ENCODE measurements around the gene DNAJC5G. TPM values are rescaled to one million over a fixed set of nuclear protein-coding genes. Genes with fewer than 3 reads are reported as not detected.

DNAJC5G gene
- total and polyA plus RNA-seq, 2 of the 13 experiments (the other 11 are each of a cell fraction or from before 2014, with no cell fraction given), result 0.05 TPM; not detected in 1

DNA sequence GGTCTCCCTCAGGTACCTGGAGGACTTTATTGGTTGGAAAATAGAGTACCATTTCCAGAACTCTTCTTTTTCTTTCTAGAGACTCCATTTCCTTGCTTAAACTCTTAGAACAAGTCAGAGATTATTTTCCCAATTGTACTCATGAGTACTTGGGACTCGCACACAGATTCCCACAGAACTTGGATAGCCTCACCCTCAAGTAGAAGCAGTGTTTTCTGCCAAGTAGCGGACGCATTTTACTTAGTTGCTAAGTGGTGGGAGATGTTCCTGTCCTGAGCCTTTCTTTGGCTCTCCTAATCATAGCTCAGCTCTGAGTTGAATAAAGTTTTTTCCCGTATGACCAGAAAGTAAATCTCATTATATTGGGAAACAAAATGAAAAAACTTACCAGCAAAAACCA, 29.6 kb upstream of the DNAJC5G start:
- H3K9me3 ChIP-seq (ENCODE audit: low read length), result no peaks in the 10 kb centered on the region
- H3K9ac ChIP-seq (ENCODE audit: insufficient read depth, low read depth, low read length), result no peak overlapping the region
- intact Hi-C loops (cut with micrococcal nuclease; ENCODE audit: unreplicated experiment) (no loop called here), in situ Hi-C loops (cut with HindIII; ENCODE audit: extremely low pct_ligation_motif_present, low pct_unique_long_range_greater_than_20kb) (no loop called here)
- no peak overlapping the region for H3K27ac ChIP-seq (ENCODE audit: extremely low read length, insufficient read depth, low read length)
- no peaks in the 10 kb centered on the region for H4K20me1 ChIP-seq (ENCODE audit: insufficient read depth, low read length)
- peaks cover 18% of the 10 kb centered on the region for H3K4me1 ChIP-seq (ENCODE audit: insufficient read depth, low read length)
- CTCF ChIA-PET (ENCODE audit: low intra/inter-chr PET ratio, low total read pairs), result no interaction called here
- H3K27me3 ChIP-seq (ENCODE audit: control insufficient read depth in 1 of 2, insufficient read depth in 2 of 2, low read length in 2 of 2), result peaks cover 0 to 5% of the 10 kb centered on the region in 2 experiments; a peak in 2 of 5 replicates
- POLR2A ChIA-PET, result no interaction called here
- H3K36me3 ChIP-seq (replicated peaks in 1 of 2; ENCODE audit: control insufficient read depth in 1 of 2, insufficient read depth in 2 of 2, low read length in 2 of 2), result peaks cover 28 to 39% of the 10 kb centered on the region in 2 experiments
- BruUV-seq (replicated peaks), result TSS peak; percentile 32
- no peak for DNase-seq (ENCODE audit: low spot score)
- TF ChIP-seq RARG (CRISPR knock-in tag; IDR thresholded peaks at IDR 0.05; ENCODE audit: low read depth), result no peak
- TF ChIP-seq ZNF547 (CRISPR knock-in tag; IDR thresholded peaks at IDR 0.05), result no peak
- TF ChIP-seq, protein P1, sequence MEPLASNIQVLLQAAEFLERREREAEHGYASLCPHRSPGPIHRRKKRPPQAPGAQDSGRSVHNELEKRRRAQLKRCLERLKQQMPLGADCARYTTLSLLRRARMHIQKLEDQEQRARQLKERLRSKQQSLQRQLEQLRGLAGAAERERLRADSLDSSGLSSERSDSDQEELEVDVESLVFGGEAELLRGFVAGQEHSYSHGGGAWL (CRISPR knock-in tag; IDR thresholded peaks at IDR 0.05), result no peak
- TF ChIP-seq NR3C1 (CRISPR knock-in tag; IDR thresholded peaks at IDR 0.05), result no peak
- TF ChIP-seq NFYC (CRISPR knock-in tag; IDR thresholded peaks at IDR 0.05), result no peak
- no peak for TF ChIP-seq ZNF768 (CRISPR knock-in tag; IDR thresholded peaks at IDR 0.05)
- no peak for TF ChIP-seq SCMH1 (CRISPR knock-in tag; IDR thresholded peaks at IDR 0.05; ENCODE audit: borderline replicate concordance)
- no peak for TF ChIP-seq MTF1 (CRISPR knock-in tag; IDR thresholded peaks at IDR 0.05)
- no peak for TF ChIP-seq ZNF143 (CRISPR knock-in tag; IDR thresholded peaks at IDR 0.05)
- TF ChIP-seq ZNF142 (CRISPR knock-in tag; IDR thresholded peaks at IDR 0.05), result no peak
- TF ChIP-seq CENPT (CRISPR knock-in tag; IDR thresholded peaks at IDR 0.05; ENCODE audit: low read depth), result no peak
- TF ChIP-seq ZNF567 (CRISPR knock-in tag; IDR thresholded peaks at IDR 0.05; ENCODE audit: borderline replicate concordance), result no peak
- H2AFZ ChIP-seq (ENCODE audit: low read length), result no peak overlapping the region
- H3K4me2 ChIP-seq (ENCODE audit: low read depth, low read length), result no peak overlapping the region
- no peak overlapping the region for H3K4me3 ChIP-seq (replicated peaks in 1 of 3; ENCODE audit: insufficient read depth in 1 of 3, low read depth in 2 of 3, low read length in 3 of 3)
- FAIRE-seq, result no peak
- 98% methylated on average over 4 of the region's 4 CpGs for WGBS (ENCODE audit: low lambda C conversion rate)
- no peaks in the 10 kb centered on the region for H3K79me2 ChIP-seq (ENCODE audit: insufficient read depth, low read length)
- ATAC-seq, result no peak
